GM15510 (cell line): ENCODE measurements around the gene ALG9.

Source experiments
- POLR2A ChIP-seq: IDR thresholded peaks from 3 replicates; pipeline ENCODE4 v1.6.1; 2011; ENCODE audit warnings: borderline replicate concordance; ENCODE audit not compliant: insufficient read length; ENCODE audit errors: extremely low read depth

ALG9 gene, protein sequence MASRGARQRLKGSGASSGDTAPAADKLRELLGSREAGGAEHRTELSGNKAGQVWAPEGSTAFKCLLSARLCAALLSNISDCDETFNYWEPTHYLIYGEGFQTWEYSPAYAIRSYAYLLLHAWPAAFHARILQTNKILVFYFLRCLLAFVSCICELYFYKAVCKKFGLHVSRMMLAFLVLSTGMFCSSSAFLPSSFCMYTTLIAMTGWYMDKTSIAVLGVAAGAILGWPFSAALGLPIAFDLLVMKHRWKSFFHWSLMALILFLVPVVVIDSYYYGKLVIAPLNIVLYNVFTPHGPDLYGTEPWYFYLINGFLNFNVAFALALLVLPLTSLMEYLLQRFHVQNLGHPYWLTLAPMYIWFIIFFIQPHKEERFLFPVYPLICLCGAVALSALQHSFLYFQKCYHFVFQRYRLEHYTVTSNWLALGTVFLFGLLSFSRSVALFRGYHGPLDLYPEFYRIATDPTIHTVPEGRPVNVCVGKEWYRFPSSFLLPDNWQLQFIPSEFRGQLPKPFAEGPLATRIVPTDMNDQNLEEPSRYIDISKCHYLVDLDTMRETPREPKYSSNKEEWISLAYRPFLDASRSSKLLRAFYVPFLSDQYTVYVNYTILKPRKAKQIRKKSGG

DNA sequence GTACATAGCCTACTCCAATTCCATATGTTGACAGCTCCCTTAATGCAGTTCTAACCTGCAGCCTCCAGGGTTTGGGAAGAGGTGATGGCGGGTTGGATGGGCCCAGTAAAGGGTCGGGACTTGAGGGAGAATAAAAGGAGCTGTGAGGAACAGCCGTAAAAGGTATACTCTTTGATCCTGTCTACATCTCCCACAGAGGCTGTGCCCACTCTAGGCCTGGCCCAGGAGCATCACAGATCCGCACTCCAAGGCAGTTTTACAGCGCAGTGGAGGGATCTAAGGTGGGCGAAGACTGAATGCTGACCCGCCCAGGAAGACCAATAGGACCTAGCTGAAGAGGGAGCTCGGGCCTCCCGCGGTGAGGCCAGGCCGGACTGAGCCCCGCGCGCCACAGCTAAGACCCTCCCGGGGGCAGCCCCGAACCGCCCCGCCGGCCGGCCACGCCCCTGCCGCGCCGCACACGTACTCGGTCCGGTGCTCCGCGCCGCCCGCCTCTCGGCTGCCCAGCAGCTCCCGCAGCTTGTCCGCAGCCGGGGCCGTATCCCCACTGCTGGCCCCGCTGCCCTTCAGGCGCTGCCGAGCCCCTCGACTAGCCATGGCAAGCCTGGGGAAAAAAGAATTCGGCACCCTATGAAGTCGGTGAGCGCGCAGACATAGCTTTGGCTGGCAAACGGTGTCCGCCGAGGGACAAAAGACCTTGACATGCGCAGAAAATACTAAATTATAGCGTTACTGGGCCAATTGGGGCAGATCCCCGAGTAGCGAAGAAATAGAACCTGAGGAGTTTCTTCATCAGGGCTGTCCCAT is at the start of gene ALG9:
ALG9 (minus strand) TSS at position 696 of the 807 bp plus-strand sequence; CDS start at position 597, 99 bp downstream.
- peak; percentile 69 for TF ChIP-seq POLR2A

DNA sequence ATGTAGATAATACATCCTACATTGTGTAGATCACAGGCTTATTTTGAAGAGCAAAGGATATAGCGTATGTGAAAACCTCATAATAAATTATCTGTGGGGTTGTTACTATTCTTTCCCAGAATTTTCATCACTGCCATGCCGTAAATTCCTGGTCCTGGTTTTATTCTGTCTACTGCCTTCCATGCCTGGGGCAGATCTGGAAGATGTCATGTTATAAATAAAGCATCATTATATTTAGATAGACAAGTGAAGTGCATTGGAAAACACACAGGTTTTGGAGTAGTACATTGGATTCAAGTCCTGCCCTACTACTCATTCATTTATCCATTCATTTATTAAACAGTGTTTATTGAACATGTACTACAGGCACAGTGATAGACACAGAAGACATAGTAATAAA is 49.5 kb upstream of the ALG9 start:
- TF ChIP-seq POLR2A, result no peak

DNA sequence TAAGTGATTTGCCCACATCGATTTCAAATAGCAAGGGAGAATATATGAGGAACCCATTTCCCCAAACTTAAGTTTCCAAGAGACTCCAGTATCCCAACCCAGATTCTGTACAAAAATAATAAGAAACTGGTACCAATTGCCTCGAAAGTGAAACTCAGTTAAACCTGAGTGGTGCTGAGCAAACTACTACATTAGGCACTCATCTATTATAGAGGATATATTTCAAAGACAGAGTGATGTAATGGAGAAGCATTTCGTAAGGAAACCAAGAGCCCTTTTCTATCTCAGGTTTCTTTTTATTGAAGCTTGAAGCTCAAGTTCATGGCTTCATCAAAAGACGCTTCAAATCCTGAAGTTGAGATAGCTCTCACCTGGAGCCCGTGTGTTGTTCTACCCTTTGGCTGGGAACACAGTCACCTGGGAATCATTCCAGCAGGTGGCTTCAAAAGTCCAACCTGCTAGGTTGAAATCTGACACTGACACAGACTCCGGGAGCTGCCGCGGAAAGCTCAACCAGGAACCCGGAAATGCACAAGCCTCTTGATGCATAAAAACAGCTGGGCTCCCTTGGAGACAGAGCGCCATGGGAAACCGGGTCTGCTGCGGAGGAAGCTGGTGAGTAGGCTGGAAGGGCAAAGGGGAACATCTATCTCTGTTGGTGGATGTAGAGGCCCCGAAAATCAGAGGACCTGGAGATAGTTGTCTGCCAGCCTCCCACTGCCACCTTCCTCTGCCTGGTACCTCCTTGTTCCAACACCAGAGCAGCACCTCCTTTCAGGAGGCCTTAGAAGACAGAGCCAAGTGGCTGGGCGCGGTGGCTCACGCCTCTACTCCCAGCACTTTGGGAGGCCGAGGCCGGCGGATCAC is 47.2 kb upstream of the ALG9 start, which contains the start of gene C11orf52:
C11orf52 (plus strand) TSS at position 524 of the 867 bp plus-strand sequence; CDS start at position 584, 60 bp downstream.
- TF ChIP-seq POLR2A, result no peak

DNA sequence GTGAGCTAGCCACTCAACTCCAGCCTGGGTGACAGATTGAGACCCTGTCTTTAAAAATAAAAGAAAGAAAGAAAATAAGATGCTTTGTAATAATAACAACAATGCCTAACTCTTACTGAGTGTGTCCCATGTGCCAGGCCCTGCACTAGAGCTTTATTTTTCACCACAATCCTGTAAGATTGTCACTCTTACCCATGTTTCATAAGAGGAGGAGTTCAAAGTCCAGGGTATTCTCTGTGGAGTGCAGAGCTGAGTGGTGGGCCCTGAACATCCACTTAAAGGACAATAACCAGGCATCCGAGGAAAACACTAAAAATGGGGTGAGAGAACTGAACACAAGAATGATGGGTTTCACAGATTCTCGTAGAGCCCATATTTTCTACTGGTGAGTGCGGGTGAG is 46.4 kb upstream of the ALG9 start:
- no peak for TF ChIP-seq POLR2A

DNA sequence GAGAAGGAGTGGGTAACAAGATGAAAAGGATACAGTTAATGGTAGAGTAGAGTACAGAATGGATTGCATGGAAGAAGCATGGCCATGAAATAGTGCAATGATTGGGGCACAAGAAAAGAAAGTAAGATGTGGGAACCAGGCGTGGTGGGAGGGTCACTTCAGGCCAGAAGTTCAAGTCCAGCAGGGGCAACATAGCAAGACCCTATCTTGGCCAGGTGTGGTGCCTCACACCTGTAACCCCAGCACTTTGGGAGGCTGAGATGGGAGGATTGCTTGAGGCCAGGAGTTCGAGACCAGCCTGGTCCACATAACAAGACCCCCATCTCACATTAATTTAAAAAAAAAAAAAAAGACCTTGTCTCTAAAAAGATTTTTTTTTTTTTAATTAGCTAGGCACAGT is 45.9 kb upstream of the ALG9 start:
- no peak for TF ChIP-seq POLR2A

DNA sequence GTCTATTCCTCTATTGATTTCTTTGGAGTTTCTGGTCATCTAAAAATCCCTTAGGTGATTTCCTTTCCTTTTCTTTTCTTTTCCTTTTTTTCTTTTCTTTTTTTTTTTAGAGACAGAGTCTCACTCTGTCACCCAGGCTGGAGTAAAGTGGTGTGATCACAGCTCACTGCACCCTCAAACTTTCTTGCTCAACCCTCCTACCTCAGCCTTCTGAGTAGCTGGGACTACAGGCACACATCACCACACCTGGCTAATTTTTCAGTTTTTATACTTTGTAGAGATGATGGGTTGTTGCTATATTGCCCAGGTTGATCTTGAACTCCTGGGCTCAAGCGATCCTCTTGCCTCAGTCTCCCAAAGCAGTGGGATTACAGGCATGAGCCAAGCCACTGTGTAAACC is 45.4 kb upstream of the ALG9 start:
- no peak for TF ChIP-seq POLR2A

DNA sequence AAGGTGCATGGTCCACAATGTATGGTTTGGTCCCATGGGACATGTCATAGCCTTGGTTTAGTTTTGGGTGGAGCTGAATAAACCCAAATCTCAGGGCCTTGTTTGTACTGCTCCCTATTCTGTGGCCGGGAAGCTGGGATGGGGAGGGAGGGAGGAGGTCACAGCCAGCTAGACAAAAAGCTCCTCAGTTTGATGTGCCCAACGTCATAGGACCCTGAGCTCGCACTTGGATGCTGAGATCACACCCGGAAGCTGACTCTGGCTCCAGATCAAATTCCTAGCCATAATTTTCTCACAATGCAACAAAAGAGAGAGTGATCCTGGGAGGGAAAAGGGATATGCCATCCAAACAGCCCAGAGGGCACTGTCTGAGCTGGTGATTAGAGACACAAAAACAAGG is 42.6 kb upstream of the ALG9 start:
- TF ChIP-seq POLR2A, result no peak

DNA sequence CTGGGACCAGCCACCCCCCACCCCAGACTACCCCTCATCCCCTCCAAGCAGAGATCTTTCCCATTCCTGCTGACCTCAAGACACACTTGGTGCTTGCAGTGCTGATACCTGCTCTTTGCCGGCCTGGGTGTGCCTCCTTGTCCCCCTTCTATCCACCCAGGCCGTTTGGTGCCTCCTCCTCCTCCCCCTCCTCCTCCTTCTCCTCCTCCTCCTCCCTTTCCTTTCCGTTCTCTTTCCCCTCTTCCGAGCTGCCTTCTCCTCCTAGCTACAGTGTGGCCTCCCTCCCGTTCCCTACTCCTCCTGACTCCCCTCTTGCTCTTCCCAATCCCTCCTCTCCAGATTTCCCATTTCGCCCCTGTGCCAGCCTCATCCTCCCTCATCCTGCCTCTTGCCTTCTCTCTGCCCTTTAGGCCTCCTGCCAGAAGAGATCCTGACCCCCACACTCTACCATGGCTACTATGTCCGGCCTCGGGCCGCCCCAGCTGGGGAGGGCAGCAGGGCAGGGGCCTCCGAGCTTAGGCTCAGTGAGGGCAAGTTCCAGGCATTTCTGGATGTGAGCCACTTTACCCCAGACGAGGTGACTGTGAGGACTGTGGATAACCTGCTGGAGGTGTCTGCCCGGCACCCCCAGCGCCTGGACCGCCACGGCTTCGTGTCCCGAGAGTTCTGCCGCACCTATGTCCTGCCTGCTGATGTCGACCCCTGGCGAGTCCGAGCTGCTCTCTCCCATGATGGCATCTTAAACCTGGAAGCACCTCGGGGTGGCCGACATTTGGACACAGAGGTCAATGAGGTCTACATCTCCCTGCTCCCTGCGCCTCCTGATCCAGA is 41.9 kb upstream of the ALG9 start:
- TF ChIP-seq POLR2A, result no peak

DNA sequence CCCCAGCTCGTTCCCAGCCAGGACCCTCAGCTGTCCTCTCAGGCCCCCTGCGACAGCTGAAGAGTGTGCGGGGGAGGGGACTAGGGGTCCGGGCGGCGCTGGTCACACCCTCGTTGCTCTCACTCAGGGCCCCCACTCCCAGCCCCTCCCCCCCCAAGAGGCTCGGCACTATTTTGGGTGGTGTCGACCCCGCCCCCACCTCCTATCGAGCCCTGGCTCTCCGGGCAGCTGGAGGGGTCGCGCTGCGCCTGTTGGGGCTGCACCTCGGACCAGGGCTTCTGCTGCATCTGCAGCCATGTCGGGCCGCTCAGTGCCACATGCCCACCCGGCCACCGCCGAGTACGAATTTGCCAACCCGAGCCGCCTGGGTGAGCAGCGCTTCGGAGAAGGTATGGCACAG is 41.2 kb upstream of the ALG9 start, which contains the start of gene HSPB2:
HSPB2 (plus strand) TSS at position 200 of the 400 bp plus-strand sequence; CDS start at position 296, 96 bp downstream.
- TF ChIP-seq POLR2A, result no peak

DNA sequence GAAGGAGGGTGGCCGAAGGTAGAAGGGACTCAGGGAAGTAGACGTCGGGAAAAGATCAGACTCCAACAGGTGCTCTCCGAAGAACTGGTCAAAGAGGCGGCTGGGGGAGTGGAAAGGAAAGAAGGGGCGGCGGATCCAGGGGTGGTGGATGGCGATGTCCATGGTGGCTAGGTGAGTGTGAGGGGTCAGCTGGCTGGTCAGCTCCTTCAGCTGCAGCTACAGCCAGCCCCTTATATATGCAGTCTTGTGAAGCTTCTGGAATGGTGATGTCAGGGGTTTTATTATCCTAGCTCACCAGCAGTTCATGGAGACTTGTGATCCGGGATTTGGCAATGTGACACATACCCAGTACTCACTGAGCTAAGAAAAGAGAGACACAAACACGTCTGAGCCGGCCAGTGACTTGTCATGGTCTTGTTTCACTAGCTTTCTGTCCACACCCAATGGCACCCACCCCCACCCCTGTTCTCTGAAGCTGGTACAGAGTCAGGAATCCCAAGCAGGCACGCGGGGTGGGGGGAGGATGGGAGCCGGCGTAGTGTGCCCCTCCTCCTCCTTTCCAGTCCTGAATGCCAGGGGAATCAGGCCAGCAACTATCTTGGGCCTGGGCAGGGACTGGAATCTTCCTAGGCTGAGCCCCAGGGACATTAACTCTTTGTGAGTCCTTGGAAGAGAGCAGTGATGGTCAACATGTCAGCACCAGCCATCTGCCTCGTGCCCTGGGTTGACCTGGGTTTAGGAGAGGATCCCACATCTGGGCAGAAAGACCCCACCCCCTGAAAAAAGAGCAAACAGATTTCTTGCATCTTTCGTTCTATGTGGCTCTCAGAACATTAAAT is 40.4 kb upstream of the ALG9 start, which contains the start of gene CRYAB:
CRYAB (minus strand) TSS at position 208 of the 839 bp plus-strand sequence; CDS start at position 162, 46 bp downstream.
- TF ChIP-seq POLR2A, result no peak

DNA sequence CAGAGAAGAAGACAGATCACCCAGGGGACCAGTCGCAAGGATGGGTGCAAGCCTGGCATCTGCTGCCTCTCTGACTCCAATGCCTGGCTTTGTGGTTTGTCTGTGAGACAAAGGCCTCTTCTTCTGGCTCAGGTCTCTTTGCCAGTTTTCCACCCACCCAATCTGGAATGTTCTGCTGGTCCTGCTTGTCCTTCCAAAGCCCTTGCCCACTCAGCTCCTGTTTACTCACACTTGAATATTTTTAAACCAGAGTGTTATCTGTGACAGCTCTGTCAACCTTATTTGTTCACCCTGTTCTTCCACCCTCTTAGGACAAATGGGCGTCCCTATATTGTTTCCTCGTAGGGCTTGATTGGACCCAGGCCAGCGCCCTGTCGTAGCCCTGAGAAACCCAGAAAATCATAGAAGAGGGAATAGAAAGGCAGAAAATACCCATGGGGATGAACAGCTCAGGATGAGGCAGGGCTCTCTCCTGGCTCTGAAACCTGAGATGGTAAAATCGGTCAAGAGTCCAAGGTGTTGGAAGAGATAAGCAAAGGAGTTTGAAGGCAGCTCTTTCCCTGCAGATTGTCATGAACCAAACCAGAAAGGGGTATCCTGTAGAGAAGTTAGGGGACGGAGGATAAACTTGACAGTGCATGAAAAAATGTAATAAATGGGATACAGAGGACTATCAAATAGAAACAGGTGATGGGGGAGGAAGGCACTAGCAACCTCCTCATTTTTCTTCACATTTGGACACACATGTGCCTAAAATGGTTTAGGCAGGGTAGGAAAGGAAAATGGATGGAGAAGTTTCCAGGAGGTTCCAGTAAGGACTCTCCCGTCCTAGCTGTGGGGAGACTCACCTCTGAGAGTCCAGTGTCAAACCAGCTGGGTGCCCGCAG is 39.5 kb upstream of the ALG9 start:
- no peak for TF ChIP-seq POLR2A
